ENCODE data around the gene CES5A.
"Not testable (repeated sequence)": the region's sequence is repeated elsewhere in the genome, so short reads cannot be mapped to it uniquely, and the experiment has no call there.

Gene CES5A

GRCh38 chr16:55875273-55875672 is at the start of gene CES5A:
CES5A (minus strand) TSS chr16:55875373; CDS start chr16:55875221, 152 bp downstream.
- DNase-seq, result no peak

- DNase-seq, result no peak
These were observed 47.5 kb upstream of the CES5A start for GRCh38 chr16:55922662-55923061.

DNA sequence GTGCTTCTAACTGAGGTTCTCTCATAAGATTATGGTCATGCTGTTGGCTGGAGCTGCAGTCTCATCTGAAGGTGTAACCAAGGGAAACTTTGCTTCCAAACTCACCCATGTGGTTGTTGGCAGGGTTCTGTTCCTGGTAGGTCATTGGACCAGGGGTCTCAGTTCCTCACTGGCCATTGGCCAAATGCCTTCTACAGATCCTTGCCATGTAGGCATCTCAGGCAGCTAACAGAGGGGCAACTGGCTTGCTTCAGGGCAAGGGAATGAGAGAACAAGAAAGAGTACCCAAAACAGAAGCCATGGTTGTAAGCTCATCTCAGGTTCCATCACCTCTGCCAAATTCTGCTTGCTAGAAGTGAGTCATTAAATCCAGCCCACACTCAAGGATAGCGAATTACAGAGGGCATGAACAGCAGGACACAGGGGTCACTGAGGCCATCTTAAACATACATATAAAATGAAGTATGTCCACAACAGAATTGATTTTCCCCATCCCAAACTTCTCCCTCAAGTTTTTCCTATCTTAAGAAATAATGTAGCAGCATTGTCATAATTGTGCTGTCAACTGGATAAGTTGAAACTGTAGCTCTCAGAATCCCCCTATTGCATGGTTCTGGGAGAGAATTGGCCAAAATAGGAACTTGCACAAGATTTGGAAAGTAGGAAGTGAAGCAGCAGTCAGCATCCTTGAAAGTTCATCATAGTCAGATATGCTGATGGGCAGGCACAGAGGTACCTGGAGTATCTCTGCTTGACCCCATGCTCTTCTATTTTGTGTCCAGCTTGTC is 42.4 kb upstream of the CES5A start:
- no peak for DNase-seq

DNA sequence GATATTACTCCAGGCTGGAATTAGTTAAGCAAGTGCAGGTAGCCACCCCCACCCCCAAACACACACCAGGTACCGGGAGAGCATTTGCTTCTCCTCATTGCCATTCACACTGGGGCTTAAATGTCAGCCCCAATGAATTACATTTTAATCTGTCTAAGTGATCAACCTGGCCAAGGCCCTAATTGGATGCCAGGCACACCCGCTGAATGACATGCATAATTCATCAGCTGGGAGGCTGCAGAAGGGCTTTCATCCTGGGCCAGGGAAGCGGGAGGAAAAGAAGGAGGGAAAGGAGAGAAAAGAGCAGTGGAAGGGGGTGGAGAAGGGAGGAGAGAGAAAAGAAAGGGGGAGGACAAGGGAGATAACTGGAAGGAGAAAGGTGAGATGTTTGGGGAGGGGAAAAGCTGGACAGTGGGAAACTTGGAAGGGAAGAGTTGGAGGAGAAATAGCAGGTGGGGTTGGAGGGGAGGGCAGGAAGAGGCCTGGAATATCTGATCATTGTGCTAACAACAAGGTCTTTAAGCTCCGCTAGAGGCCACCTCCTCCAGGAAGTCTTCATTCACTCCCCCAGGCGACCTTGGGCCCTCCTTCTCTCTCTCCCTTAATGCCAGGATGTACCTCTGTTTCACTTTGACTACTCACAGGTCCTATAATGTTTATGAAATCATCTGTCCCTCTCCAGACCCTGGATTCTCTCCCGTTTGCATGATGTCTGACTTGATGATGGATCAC is 40.1 kb upstream of the CES5A start:
- DNase-seq, result no peak

- DNase-seq, result no peak
These were observed 39.2 kb upstream of the CES5A start for GRCh38 chr16:55914383-55914782.

DNA sequence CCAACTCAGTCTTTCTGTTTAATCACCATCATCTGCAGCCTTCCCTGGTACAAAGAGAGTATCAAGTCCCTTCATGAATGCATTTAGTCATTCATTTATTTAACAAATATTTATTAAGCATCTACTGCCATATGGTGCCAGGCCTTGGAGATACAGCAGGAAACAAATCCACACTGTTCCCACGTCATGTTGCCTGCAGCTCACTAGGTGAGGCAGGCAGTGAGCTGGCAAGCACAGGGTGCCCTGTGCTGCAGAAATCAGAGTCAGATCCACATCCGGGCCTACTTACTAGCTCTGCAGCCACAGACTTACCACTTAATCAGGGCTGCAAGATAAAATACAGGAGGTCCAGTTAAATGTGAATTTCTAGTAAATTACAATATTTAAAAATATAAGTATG is 38.5 kb upstream of the CES5A start:
- DNase-seq, result no peak

GRCh38 chr16:55913121-55913520 is 37.9 kb upstream of the CES5A start:
- not testable (repeated sequence) for DNase-seq

GRCh38 chr16:55912022-55912421 is 36.8 kb upstream of the CES5A start:
- DNase-seq, result no peak

DNA sequence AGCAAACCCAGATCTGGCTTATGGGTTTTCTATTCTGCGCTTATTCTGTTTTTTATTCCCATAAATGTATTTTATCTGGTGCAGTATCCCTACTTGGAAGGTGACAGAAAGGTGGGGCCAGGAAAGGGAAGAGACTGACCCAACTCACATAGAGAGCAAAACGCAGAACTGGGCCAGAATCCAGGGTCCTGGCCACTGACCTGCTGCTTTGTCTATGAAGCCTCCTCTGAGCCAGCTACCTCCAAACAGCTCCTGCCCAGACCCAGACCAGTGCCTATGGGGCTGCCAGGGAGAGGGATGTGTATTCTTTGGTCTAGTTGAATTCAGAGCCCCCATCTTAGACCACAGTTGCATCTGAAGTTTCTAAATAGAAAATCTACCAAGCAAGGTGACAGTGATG is 36.4 kb upstream of the CES5A start:
- DNase-seq, result no peak

- no peak for DNase-seq
These were observed 34.7 kb upstream of the CES5A start for GRCh38 chr16:55909876-55910275.

DNA sequence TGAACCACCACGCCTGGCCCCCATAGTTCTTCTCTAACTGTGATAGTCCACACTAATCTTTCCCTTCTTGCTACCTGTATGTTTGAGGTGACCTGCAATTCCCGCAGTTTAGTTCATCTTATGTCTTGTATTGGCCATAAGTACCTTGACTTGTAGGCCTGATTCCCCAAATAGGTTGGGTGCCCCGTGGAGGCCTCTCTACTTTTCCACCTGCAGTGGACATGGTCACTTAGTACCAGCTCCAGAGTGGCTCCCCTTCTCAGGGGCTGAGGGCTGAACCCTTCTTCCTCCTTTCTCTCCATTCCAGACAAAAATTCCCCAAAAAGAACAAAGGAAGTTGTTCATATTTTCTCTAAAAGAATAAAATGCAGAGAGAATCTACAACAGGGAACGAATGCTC is 33.5 kb upstream of the CES5A start:
- no peak for DNase-seq

- no peak for DNase-seq
These were observed 32.5 kb upstream of the CES5A start for GRCh38 chr16:55907661-55908060.

DNA sequence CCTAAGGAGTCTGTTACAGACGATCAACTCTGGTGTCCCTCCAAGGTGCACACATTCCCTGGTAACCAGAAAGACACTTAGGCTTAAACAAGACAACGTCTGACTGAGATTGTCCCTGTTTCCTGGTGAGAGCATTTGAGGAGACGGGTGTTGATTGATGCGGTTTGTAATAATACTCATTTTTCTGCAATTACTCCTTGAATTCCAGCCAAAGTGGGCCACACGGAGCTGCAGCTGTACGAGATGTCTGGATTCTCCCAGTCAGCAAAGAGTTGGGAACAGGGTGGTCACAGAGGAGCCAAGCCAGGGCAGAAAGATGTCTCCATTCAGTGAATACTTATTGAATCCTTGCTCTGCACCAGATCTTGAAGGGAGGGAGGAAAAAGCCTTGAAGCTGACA is 30.9 kb upstream of the CES5A start:
- no peak for DNase-seq

DNA sequence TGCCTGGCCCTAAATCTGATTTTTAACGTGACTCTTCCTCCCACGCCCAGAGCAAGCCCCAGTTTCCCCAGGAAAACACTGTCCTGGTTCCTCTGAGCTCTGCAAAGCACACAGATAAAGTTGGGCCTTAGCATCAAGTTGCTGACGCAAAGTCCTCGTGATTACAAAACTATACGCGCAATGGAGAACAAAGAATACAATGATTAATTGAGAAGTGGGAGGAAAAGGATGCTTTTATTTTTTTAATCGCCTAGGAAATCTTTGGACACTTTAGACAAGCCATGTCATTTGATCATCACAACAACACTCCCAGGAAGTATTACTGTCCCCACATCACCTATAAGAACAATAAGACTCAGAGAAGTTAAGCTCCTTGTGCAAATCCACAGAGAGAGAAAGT is 30.5 kb upstream of the CES5A start:
- DNase-seq, result no peak

- no peak for DNase-seq
These were observed 26.5 kb upstream of the CES5A start for GRCh38 chr16:55901566-55902217.

- DNase-seq, result no peak
These were observed 25.6 kb upstream of the CES5A start for GRCh38 chr16:55900616-55901393.

- no peak for DNase-seq
These were observed 24.7 kb upstream of the CES5A start for GRCh38 chr16:55899857-55900256.

GRCh38 chr16:55898592-55898991 is 23.4 kb upstream of the CES5A start:
- DNase-seq, result no peak

GRCh38 chr16:55892821-55893220 is 17.6 kb upstream of the CES5A start:
- no peak for DNase-seq

- DNase-seq, result no peak
These were observed 14.3 kb upstream of the CES5A start for GRCh38 chr16:55889518-55889917.

GRCh38 chr16:55888546-55888945 is 13.4 kb upstream of the CES5A start:
- DNase-seq, result no peak

DNA sequence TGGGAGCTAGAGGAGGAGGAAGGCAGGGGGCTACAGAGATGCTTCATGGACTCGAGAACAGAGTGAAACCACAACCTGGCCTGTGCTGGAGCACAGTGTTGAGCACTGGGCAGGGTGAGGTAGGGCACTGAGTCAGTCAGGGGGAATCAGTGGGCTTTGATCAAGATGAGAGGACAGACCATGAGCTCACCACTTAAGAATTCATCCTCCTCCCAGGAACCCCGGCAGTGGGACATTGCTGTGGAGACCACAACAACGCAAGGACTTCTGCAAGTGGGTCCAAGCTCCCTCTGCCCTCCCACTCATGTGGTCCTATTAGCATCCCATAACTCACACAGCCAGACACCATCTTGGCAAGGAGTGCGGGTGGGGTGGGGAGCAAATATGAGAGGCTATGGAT is 1.7 kb upstream of the CES5A start:
- no peak for DNase-seq

DNA sequence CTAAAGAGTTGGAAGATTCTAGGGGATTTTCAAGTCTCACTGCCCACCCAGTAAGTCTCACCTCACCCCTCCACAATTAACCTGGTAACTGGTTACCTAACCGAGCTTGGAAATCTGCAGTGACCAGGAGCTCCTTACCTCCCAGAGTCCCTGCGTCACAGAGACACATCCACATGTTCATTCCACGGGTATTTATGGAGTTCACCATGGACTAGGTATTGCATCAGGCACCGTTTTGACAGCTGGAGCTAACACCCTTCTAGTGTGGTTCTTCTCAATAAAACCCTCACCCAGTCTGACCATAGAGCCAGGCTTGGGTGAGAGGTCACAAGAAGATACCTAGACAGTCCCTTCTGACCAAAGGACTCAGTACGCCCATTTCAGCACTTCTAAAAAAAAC is 2.1 kb downstream of the CES5A start:
- no peak for DNase-seq

All from NCI-H226 (cell line).